ENCODE data around the gene GLG1. TPM values are rescaled to one million over a fixed set of nuclear protein-coding genes. Genes with fewer than 3 reads are reported as not detected.

GLG1 gene
- 120 and 136 TPM in 2 replicates for total RNA-seq

GRCh38 chr16:74606521-74607309, at the start of gene GLG1:
TSS of gene GLG1 (minus strand) at chr16:74607114. CDS start at chr16:74607094, 20 bp downstream.

GRCh38 chr16:74420612-74421481, 186.1 kb downstream of the GLG1 start, which contains the start of gene CLEC18B:
TSS of gene CLEC18B (minus strand) at chr16:74421478. CDS start at chr16:74421270, 208 bp downstream.

Other genes with a start within 250 kb of the GLG1 start
- gene NPIPB15, start 230.8 kb downstream of the GLG1 start, total RNA-seq: under 0.01 and 1.6 TPM in 2 replicates
- gene CLEC18B, start 185.6 kb downstream of the GLG1 start, total RNA-seq: not detected in 2 replicates
- gene RFWD3, start 59.8 kb upstream of the GLG1 start, total RNA-seq: 11.5 and 20.2 TPM in 2 replicates
- gene MLKL, start 93.7 kb upstream of the GLG1 start, total RNA-seq: 13.0 and 13.6 TPM in 2 replicates
- gene FA2H, start 167.7 kb upstream of the GLG1 start, total RNA-seq: not detected in 2 replicates

Measured in myometrial cell (primary cell).